Upper lobe of left lung (tissue), 4 donors: ENCODE results near the gene GCK.

Experiments used
- CTCF ChIP-seq, 6 experiments: fragments of 450-650 bp in 4 of 6; fragments of 200-600 bp in 2 of 6; sonication (generic) in 2 of 6; IDR thresholded peaks; one replicate each; pipeline ENCODE4 v1.5.1; 2016 to 2019; ENCODE audit warnings: antibody characterized with exemption in 6 of 6
- POLR2AphosphoS5 ChIP-seq, 2 donors: sonication (generic); formaldehyde crosslinking; IDR thresholded peaks; one replicate each; pipeline ENCODE4 v1.5.1; 2017; ENCODE audit warnings: antibody characterized with exemption in 2 of 2

GRCh38 chr7:44101966-44102845 is 87.0 kb downstream of the GCK start:
- TF ChIP-seq CTCF (IDR thresholded peaks at IDR 0.05) (no peak), POLR2AphosphoS5 (IDR thresholded peaks at IDR 0.05) (peak in 1 of 2 donors; percentile 25)
